PC-9 (cell line): ENCODE measurements around the gene TCEA3.

ENCODE experiments used
- EZH2 ChIP-seq: fragments of 200-600 bp; sonication (generic); IDR thresholded peaks from 2 replicates; pipeline ENCODE4 v1.8.0; 2017; ENCODE audit warnings: antibody characterized with exemption, low read depth
- TF ChIP-seq, protein P1 (sequence below): fragments of 200-600 bp; sonication (generic); conservative IDR thresholded peaks from 2 replicates; pipeline ENCODE4 v1.6.1; 2017; ENCODE audit warnings: mixed run types, antibody characterized with exemption, mild to moderate bottlenecking, moderate library complexity

DNA sequence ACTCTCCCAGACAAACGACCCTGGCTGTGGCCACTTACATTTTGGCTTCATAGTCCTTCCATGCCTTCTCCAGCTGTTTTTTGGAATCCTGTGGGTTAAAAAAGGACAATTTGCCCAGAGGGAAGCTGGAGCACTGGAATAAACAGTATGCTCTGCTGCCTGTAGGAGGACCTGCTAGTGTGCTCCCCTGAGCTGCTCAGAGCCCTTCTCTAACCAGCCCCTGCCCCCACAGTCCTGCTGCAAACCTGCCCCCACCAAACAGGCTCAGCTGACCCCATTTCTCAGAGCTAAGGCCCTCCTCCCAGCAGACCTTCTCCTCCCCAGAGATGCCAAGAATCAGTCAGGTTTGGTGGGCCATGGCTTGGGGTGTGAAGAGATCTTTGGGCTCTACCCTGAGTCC is 26.9 kb upstream of the TCEA3 start:
- TF ChIP-seq EZH2 = no peak
- TF ChIP-seq, protein P1, sequence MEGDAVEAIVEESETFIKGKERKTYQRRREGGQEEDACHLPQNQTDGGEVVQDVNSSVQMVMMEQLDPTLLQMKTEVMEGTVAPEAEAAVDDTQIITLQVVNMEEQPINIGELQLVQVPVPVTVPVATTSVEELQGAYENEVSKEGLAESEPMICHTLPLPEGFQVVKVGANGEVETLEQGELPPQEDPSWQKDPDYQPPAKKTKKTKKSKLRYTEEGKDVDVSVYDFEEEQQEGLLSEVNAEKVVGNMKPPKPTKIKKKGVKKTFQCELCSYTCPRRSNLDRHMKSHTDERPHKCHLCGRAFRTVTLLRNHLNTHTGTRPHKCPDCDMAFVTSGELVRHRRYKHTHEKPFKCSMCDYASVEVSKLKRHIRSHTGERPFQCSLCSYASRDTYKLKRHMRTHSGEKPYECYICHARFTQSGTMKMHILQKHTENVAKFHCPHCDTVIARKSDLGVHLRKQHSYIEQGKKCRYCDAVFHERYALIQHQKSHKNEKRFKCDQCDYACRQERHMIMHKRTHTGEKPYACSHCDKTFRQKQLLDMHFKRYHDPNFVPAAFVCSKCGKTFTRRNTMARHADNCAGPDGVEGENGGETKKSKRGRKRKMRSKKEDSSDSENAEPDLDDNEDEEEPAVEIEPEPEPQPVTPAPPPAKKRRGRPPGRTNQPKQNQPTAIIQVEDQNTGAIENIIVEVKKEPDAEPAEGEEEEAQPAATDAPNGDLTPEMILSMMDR = no peak
